GM12875 (cell line): ENCODE results near the gene ACOX2.

Experiments used
- H3K4me3 ChIP-seq: one replicate; pipeline ENCODE4 v1.5.1; 2011; ENCODE audit warnings: low read depth, low read length, control low read depth
- CTCF ChIP-seq: IDR thresholded peaks from 2 replicates; pipeline ENCODE4 v1.5.1; 2011; ENCODE audit warnings: low read depth, mild to moderate bottlenecking, control low read depth, inconsistent platforms, low read length, moderate library complexity, borderline replicate concordance; ENCODE audit not compliant: insufficient read depth

Gene ACOX2

GRCh38 chr3:58520403-58521335 lies 16.3 kb downstream of the ACOX2 start:
- H3K4me3 ChIP-seq = no peak overlapping the region
- TF ChIP-seq CTCF = no peak

- no peak overlapping the region for H3K4me3 ChIP-seq
- no peak for TF ChIP-seq CTCF
These were observed 17.2 kb downstream of the ACOX2 start for GRCh38 chr3:58519668-58520402.

- no peak for TF ChIP-seq CTCF
- no peak overlapping the region for H3K4me3 ChIP-seq
These were observed 18.6 kb downstream of the ACOX2 start for GRCh38 chr3:58518291-58518789.

GRCh38 chr3:58514405-58514804 lies 22.6 kb downstream of the ACOX2 start:
- TF ChIP-seq CTCF = no peak
- H3K4me3 ChIP-seq = no peak overlapping the region

- no peak overlapping the region for H3K4me3 ChIP-seq
- no peak for TF ChIP-seq CTCF
These were observed 28.6 kb downstream of the ACOX2 start for GRCh38 chr3:58508437-58508836.

GRCh38 chr3:58507356-58508078 lies 29.5 kb downstream of the ACOX2 start:
- no peak overlapping the region for H3K4me3 ChIP-seq
- TF ChIP-seq CTCF = no peak
